SHP77 treated with DMSO at 0.1 percent for 48 hours (cell line): ENCODE results near the gene DMC1.
"Not testable (repeated sequence)": the region's sequence is repeated elsewhere in the genome, so short reads cannot be mapped to it uniquely, and the experiment has no call there.

Experiments
- DNase-seq: peaks from one replicate; lab custom pipeline; 2025; lab: John Stamatoyannopoulos, UW

Gene DMC1, protein sequence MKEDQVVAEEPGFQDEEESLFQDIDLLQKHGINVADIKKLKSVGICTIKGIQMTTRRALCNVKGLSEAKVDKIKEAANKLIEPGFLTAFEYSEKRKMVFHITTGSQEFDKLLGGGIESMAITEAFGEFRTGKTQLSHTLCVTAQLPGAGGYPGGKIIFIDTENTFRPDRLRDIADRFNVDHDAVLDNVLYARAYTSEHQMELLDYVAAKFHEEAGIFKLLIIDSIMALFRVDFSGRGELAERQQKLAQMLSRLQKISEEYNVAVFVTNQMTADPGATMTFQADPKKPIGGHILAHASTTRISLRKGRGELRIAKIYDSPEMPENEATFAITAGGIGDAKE

DNA sequence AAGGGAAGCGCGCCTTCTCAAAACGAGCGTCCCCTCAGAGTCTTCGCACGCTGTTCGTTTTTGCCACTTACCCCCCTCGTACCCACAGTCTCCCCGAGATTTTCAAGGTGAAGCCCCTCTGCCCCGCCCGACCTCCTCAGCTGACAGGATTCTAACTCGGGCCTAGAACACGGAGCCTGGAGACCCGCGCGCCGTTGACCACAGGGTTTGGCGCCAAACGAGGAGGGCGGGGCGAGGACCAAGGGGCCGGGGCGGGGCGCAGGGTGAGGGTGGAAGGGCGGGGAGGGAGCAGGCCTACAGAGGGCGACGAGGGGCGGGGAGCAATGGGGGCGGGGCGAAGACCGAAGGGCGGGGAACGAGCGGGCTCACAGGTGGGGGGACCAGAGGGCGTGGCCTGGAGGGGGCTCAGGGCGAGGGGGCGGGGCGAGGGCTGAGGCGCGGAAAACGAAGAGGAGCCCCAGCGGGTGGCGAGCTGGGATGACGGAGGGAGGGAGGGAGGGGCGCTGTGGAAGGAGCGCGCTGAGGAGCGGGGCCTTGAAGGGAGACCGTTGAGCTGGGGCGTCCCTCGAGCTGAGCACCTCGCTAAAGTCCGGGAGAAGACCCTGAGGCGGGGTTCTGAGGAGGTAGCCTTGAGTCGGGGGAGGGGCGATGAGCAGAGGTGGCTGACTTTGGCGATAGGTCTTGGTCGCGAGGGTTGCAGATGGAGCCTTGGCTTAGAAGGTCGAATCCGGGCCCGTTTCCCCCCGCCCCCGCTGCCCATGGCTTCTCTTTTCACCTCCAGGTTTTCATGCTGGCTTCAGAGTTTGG is at the start of gene DMC1:
TSS of gene DMC1 (minus strand) at position 212 of the 807 bp plus-strand sequence. CDS start 1,927 bp downstream, outside the sequence.
- peak; percentile 29 for DNase-seq

DNA sequence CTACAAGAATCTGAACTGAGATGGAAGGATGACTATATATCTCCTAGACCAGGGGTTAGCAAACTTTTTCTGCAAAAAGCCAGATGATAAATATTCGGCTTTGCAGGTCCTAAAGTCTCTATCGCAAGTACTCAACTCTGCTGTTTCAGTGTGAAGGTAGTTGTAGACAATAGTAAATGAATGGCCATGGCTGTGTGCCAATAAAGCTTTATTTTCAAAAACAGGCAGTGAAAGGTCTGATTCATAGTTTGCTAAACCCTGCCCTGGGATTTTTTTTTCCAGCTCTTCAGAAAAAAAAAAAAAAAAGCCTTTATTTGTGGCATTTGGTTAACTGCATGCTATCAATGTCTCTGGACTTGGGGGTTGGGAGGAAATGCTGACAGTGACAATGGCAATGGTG is 48.7 kb upstream of the DMC1 start:
- DNase-seq = no peak

DNA sequence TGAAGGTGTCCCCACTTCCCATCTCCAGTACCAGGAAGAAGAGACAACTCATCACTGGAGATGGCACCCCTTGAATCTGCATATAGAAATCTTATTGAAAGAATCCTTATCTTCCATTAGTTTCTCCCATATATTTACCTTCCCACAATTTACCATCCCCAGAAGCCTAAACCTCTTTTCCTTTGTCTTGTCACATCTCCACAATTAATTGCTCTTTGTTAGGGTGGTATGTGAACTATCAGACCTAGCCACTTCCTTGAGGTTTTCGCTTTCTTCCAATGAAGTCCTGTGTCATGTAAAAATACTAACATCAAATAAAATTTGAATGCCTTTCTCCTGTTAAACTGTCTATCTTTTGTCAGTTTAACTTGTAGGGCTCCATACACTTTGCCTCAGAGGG is 48.3 kb upstream of the DMC1 start:
- DNase-seq = no peak

DNA sequence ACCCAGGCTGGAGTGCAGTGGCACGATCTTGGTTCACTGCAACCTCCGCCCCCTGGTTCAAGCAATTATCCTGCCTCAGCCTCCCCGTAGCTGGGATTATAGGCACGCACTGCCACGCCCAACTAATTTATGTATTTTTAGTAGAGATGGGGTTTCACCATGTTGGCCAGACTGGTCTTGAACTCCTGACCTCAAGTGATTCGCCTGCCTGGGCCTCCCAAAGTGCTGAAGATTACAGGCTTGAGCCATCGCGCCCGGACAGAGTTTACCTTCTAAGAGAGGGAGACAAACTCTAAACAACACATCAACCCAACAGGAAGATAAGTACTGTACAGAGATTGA is 45.1 kb upstream of the DMC1 start:
- DNase-seq = not testable (repeated sequence)

DNA sequence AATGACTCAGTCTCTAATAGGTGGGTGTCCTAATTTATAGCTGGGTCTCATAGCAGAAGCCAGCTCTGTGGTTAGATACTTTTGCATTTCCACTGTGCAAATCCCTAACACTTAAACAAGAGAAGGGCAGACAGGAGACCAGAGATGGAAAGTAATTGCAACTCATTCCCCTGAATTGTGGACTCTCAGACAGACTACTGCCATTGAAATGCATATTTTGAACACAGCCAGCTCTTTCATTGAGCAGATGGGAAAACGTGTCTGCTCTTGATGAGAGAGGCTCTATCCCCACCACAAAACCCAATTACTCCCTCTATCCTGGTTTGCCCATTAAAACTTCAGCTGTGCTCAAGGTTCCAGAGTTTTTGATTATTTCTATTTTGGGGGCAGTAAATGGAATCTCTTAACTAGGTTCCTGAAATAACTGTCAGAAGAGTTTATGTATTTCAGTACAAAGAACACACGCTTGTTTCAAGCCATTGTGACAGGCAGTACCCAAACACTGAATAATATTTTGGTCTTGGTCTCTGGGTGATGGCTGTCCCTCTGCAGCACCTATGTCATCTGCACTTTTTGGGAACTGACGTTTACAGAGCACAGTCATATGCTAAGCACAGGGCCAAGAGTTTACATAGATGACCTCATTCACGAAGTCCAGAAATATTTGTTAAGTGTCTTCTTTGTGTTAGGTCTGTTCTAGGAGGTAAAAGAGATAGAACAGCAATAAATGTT is 44.5 kb upstream of the DMC1 start:
- DNase-seq = no peak

DNA sequence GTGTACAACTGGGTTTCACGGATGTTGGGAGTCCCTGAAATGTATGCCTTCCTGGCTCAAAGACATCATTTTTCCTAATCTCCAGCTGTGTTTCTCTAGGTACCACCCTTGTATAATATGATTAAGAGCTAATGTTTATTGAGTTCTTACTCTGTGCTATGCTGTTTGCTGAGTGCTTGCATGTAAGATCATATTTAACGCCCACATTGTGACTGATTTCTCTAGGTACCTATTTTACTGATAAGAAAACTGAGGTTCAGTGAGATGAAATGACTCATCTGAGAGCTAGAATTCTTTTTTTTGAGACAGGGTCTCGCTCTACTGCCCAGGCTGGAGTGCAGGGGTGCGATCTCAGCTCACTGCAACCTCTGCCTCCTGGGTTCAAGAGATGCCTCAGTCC is 43.6 kb upstream of the DMC1 start:
- DNase-seq = no peak

DNA sequence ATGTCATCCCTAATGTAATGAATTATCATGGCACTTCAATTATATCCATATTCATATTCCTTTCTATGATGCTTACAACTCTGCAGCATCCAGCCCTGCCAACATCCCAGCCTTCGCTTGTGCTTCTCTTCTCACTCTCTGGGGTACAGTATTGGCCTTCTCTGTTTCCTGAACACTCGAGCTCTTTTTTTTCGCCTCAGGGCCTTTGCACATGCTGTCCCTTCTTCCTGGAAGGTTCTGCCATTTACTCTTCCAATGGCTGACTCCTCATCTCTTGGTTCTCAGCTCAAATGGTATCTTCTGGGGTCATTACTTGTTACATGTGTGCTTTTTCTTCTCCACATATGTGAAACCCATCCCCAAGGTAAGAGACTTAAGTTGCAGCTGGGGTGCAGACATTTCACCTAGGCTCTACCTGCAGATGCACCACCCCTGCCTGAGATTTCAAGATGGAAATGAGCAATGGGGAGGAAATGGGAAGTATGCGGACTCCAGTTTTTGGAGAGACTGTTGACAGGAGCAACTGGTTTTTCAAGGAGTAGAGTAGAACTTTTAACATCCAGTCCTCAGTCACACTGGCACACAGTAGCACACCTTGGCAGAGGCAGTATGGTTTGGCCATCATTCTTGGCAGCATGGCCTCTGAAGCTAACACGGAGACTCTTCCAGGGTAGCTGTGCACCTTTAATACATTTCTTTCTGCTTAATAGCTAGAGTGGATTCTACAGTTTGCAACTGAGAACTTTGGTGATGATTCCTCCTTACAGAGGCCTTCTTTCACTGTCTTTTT is 42.4 kb upstream of the DMC1 start:
- DNase-seq = no peak

DNA sequence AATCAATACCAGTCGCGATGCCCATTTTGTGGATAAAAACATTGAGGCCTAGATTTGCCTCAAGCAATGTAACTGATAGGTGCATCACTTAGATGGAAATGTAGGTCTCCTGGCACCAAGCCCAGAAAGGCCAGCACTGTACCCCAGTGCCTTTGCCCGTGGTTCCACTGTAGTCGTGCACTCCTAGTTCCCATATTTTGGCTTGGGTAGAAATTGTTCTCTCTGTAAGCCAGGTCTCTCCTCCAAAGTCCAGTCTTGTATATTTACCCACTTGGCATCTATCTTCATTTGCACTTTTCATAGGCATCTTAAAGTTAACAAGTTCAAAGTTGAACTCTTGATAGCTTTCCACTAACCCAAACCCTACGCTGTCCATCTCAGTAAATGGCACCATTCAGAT is 41.6 kb upstream of the DMC1 start:
- no peak for DNase-seq

DNA sequence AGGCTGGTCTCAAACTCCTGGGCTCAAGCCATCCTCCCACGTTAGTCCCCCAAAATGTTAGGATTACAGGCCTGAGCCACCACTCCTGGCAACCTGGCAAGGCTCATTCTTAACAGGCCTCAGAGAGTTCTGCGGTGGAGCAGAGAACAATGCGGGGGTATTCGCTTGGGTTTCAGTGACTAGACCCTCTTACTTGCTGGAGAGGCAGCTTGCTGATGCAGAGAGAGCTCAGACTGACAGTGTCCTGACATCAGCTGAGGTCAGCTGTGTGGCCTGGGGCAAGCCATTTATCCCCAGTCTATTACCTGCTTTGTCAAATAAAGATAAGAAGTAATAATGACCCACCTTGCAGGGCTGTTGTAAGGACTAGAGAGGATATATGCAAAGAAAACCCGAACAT is 40.3 kb upstream of the DMC1 start:
- DNase-seq = no peak

DNA sequence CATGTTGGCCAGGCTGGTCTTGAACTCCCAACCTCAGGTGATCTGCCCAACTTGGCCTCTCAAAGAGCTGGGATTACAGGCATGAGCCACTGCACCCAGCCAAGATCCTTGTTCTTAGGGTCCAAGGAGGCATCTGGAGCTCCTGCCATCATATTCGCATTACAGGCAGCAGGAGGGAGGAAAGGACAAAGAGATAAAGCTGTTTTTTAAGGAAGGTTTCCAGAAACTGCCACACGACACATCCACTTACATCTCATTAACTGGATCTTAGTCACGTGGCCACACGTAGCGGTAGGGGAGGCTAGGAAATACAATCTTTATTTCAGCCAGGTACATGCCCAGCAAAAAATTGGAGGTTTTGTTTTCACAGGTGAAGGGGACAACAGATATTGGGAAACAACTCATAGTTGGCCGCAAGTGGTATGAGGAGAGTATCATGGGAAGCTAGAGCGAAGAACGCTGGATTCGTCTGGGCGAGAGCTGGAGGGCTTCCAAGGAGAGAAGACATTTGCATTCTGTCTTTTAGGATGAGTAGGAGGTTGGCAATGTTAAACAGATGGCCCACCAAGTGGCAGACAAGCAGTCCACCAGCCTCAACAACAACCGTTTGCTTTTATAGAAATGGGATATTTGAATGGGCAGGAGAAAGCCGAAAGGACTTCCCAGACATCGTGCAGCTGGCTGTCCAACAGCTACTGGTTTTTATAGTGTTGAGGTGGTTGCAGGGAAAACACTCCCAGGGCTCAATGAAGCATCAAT is 39.2 kb upstream of the DMC1 start:
- no peak for DNase-seq

DNA sequence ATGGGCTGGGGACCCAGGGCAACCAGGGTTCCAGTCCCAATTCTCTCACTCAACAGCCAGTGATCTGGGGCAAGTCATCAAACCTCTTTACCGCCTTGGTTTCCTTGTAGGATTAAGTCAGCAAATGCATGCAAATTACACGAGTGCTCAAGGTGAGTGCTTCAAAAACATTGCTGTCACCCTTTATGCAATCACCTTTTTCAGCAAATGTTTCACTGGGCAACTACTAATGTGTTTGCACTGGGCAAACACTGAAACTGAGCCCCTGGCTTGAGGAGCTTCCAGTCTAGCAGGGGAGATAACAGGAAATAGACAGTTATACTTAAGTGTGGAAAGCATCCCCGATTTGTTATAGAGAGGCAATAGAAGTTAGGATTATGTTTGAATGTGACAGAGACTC is 37.7 kb upstream of the DMC1 start:
- no peak for DNase-seq

DNA sequence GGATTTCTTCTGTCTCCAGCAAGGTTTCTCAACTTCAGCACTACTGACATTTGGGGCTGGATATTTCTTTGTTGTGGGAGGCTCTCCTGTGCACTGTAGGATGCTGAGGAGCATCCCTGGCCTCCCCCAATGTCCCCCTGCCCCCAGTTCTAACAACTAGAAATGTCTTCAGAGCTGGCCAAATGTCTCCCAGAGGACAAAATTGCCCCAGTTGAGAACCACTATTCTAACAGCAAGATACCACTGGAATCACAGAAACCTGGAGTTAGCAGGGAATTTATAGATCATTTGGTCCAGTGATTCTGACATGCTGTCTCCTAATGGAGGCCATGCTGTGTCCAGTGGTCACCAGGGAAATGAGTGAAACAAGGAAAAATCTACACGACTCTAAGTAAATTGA is 32.2 kb upstream of the DMC1 start:
- no peak for DNase-seq

DNA sequence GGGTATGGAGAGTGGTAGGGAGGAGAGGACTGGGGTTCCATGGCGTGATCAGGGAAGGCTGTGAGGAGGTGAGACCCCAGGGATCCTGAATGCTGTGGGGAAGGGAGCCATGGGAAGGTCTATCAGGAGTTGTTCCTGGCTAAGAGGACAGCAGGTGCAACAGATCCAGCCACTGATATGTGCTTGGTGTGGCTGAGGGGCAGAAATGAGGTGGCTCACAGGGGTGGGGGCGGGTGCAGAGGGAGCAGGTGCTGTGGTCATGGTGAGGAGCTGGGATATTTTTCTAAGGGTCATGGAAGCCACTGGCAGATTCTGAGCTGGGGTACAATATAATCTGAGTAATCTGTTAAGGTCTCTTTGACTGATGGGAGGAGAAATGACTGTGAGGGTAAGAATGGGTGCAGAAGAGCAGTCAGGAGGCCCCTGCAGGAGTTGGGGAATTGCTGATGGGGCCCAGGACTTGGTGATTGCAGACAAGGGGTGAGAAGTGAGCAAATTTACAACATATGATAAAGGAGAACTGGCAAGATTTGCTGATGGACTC is 31.3 kb upstream of the DMC1 start:
- no peak for DNase-seq

DNA sequence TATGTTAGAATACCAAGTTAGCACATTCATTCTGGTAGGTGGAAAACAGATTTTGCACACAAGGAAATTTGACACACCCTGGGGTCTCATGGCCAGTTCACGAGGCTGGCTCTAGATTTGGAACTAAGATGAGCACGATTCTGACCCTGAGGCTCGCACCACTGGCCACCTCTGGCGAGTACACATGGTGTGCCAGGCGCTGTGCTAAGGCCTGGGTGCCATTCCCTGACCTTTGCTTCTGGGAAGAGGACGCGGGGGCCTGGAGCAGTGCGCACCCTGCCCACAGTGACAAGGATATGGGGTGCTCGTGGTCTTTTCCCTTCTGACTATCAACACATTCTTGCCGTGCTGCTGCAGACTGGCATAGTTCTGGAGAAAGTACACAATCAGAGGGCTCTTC is 29.5 kb upstream of the DMC1 start:
- no peak for DNase-seq

DNA sequence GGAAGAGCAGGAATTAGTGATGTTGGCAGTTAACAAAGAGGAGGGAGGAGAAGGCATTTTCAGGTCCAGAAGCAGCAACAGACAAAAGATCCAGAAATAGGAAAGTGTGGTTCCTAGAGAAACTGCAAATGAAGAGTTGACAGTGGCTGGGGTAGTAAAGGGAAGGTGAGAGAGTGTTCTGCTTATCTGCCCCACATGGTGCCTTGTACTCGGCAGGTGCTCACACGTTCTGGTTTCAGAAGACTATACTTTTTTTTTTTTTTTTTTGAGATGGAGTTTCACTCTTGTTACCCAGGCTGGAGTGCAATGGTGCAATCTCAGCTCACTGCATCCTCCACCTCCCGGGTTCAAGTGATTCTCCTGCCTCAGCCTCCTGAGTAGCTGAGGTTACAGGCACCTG is 12.9 kb upstream of the DMC1 start:
- not testable (repeated sequence) for DNase-seq

DNA sequence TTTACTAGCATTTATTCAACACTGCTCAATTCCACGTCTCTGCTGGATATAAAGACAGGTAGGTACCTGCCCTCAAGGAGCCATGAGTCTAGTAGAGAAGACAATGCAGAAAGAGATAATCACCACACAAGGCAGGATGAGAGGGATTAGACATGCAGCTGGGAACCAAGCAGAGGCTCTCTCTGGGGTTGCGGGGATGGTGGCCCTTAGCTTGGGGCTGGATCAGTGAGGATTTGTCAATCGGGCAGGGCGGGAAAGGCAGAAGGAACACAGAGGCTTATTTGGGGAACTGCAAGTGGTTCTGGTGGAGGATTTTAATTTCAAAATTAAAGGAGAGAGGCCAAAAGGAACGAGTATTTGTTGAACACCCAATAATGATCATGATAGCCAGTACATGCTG is 8.5 kb upstream of the DMC1 start:
- DNase-seq = no peak

DNA sequence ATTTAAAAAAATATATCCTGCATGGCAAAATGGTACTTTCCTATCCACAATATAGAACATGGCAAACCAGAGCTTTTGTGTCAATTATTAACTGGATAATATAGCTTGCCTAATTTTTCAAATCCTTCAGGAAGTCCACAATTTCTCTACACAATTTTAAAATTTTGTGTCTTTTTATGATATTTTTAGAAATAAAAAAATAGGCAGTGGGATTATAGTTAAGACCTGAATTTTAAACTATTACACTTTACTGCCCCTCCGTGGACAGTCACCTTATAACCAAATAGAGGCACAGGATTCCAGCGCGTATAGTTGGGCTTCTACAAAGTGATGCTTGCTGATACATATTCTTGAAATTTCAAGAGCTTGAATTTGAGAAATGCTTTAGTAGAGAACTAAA is 2.1 kb upstream of the DMC1 start:
- peak; percentile 29 for DNase-seq

DNA sequence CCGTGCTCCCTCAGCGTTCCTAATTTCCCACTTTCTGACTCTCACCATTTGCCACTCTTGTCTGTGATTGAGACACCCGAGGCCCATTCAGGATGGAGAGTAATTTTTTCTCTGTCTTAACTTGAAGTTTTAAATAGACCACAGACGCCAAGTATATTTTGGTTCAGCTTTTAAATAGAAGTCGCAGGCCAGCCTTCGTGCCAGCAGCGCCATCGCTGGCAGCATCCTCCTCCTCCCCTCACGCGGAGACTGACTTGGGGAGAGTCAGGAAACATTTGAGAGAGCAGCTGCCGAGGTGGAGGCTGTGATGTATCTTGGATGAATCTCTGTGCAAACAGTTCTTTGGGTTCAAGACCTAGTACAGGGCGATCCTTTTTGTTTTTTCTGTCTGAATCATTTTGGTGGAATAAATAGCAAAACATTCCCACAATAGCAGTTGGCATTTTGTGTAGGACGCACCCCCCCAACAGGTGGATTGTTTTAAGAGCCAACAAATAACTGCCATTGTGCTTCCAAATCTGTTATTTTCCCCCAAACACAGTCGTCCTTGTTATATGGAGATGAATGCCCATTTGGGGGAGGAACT is 889 bp upstream of the DMC1 start:
- DNase-seq = peak; percentile 17

DNA sequence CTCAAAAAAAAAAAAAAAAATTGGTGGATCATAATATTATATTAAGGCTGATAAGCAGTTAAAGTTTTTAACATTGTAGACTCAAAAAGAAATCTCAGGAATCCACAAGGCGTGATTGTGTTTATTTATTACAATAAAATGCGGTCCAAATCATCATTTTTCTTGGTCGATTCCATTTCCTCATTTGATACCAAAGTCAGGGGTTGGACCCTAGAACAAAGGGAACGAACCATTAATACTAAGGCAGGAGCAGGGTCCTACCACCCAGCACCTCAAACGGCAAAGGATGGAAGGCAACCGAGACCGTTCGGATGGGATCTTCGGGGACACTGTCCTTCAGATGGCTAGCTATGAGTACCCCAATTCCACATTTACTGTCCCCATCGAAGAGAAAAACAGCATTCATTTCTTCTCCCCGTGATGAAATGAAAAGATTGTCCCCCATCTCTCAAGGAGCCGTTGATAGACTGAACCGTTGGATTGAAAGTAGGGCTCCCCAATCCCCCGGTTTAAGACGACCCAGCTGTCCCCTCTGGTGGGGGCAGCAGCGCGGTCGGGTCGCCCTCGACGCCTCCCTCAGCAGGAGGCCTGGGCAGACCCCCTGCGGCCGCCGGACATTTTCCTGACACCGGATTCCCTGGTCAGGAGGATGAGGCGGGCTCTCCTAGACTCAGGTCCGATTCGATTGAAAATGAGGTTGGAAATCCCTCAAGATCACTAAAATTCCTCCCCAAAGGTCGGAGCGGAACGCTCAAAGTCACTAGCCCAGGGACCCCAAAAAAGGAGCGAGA is 607 bp downstream of the DMC1 start:
- no peak for DNase-seq
